Neural progenitor cell (in vitro differentiated cells): ENCODE results near the gene ZMYM4. TPM values are rescaled to one million over a fixed set of nuclear protein-coding genes. Genes with fewer than 3 reads are reported as not detected.
"Not testable (repeated sequence)": the region's sequence is repeated elsewhere in the genome, so short reads cannot be mapped to it uniquely, and the experiment has no call there.

ENCODE experiments used
- DNase-seq: peaks from one replicate; pipeline ENCODE4 v3.0.0-alpha.2; 2016; ENCODE audit warnings: low spot score
- H2AFZ ChIP-seq: fragments of 200-600 bp; sonication (generic); replicated peaks from 2 replicates; pipeline ENCODE4 v1.6.1; 2016; ENCODE audit warnings: antibody characterized with exemption
- H3F3A ChIP-seq: fragments of 200-600 bp; sonication (generic); 2 replicates; pipeline ENCODE4 v1.6.1; 2016; ENCODE audit warnings: antibody characterized with exemption, low read depth
- H3K27ac ChIP-seq: fragments of 200-600 bp; sonication (generic); 2 replicates; pipeline ENCODE4 v1.5.1; 2016; ENCODE audit warnings: mild to moderate bottlenecking
- H3K27me3 ChIP-seq: fragments of 200-600 bp; sonication (generic); 2 replicates; pipeline ENCODE4 v1.6.1; 2016; ENCODE audit warnings: mild to moderate bottlenecking, moderate library complexity
- H3K36me3 ChIP-seq: fragments of 200-600 bp; sonication (generic); 2 replicates; pipeline ENCODE4 v1.5.1; 2016
- H3K4me1 ChIP-seq: fragments of 200-600 bp; sonication (generic); 2 replicates; pipeline ENCODE4 v1.6.1; 2016; ENCODE audit warnings: mixed run types
- H3K4me2 ChIP-seq: fragments of 200-600 bp; sonication (generic); 2 replicates; pipeline ENCODE4 v1.6.1; 2016
- H3K4me3 ChIP-seq: fragments of 200-600 bp; sonication (generic); 2 replicates; pipeline ENCODE4 v1.5.1; 2016
- H3K79me2 ChIP-seq: fragments of 200-600 bp; sonication (generic); 2 replicates; pipeline ENCODE4 v1.6.1; 2016; ENCODE audit warnings: low read depth
- H3K9ac ChIP-seq: fragments of 200-600 bp; sonication (generic); 2 replicates; pipeline ENCODE4 v1.6.1; 2016
- H3K9me3 ChIP-seq: fragments of 200-600 bp; sonication (generic); 2 replicates; pipeline ENCODE4 v1.5.1; 2016; ENCODE audit warnings: low read depth
- H4K20me1 ChIP-seq: fragments of 200-600 bp; sonication (generic); 2 replicates; pipeline ENCODE4 v1.6.1; 2016; ENCODE audit warnings: low read depth
- H3K27ac Mint-ChIP-seq: 3 replicates; pipeline ENCODE4 v1.8.0; 2021; ENCODE audit warnings: mixed read lengths
- H3K27me3 Mint-ChIP-seq: 2 replicates; pipeline ENCODE4 v1.8.0; 2022; ENCODE audit warnings: low read depth, mild to moderate bottlenecking, inconsistent platforms, moderate library complexity, mixed read lengths; ENCODE audit not compliant: insufficient read depth
- H3K36me3 Mint-ChIP-seq: 3 replicates; pipeline ENCODE4 v1.8.0; 2021; ENCODE audit warnings: mixed read lengths
- H3K4me1 Mint-ChIP-seq: 3 replicates; pipeline ENCODE4 v1.8.0; 2021; ENCODE audit warnings: mixed read lengths
- H3K4me3 Mint-ChIP-seq: 3 replicates; pipeline ENCODE4 v1.8.0; 2021; ENCODE audit warnings: mild to moderate bottlenecking, moderate library complexity, mixed read lengths
- H3K9me3 Mint-ChIP-seq: 3 replicates; pipeline ENCODE4 v1.8.0; 2020; ENCODE audit warnings: mixed read lengths
- CTCF ChIP-seq: fragments of 200-600 bp; sonication (generic); IDR thresholded peaks from 2 replicates; pipeline ENCODE4 v1.5.1; 2017; ENCODE audit warnings: antibody characterized with exemption, mild to moderate bottlenecking
- EZH2 ChIP-seq: fragments of 200-600 bp; sonication (generic); IDR thresholded peaks from 2 replicates; pipeline ENCODE4 v1.6.1; 2017; ENCODE audit warnings: antibody characterized with exemption, mild to moderate bottlenecking, moderate library complexity
- EZH2phosphoT487 ChIP-seq: fragments of 200-600 bp; sonication (generic); IDR thresholded peaks from 2 replicates; pipeline ENCODE4 v1.6.1; 2017; ENCODE audit warnings: antibody characterized with exemption
- total RNA-seq: library from RNA; depleted of rRNA; stranded (reverse); fragments of >200 nt; gene quantifications from 2 replicates; pipeline ENCODE4 v1.2.3, GENCODE V29; 2015; ENCODE audit warnings: low replicate concordance

The ZMYM4 gene
- total RNA-seq, 1 donor from 2014 or later = 106 TPM

- no peak overlapping the region for H3K27ac ChIP-seq
- no peaks in the 10 kb centered on the region for H4K20me1 ChIP-seq
- no peak for TF ChIP-seq CTCF
- no peak for TF ChIP-seq EZH2phosphoT487
- TF ChIP-seq EZH2 = no peak
- DNase-seq = no peak
- no peaks in the 10 kb centered on the region for H3K27me3 ChIP-seq
- Mint-ChIP-seq H3K4me3 (no peak overlapping the region), H3K36me3 (peaks cover 38% of the 10 kb centered on the region), H3K27ac (no peak overlapping the region), H3K9me3 (peaks cover 11% of the 10 kb centered on the region), H3K4me1 (no peaks in the 10 kb centered on the region), H3K27me3 (peaks cover 3% of the 10 kb centered on the region)
- no peaks in the 10 kb centered on the region for H3K9me3 ChIP-seq
- no peaks in the 10 kb centered on the region for H3K79me2 ChIP-seq
- H2AFZ ChIP-seq = no peak overlapping the region
- H3K36me3 ChIP-seq = peaks cover 14% of the 10 kb centered on the region
- H3K9ac ChIP-seq = no peak overlapping the region
- no peaks in the 10 kb centered on the region for H3K4me1 ChIP-seq
- H3F3A ChIP-seq = no peaks in the 10 kb centered on the region
- H3K4me2 ChIP-seq = no peak overlapping the region
- no peak overlapping the region for H3K4me3 ChIP-seq
These were observed 192.3 kb downstream of the ZMYM4 start for GRCh38 chr1:35460796-35461195.

- peak overlapping the region; percentile 29 for H3K27ac ChIP-seq
- H3K9ac ChIP-seq = no peak overlapping the region
- H3K79me2 ChIP-seq = no peaks in the 10 kb centered on the region
- no peaks in the 10 kb centered on the region for H3K4me1 ChIP-seq
- Mint-ChIP-seq H3K9me3 (peaks cover 15% of the 10 kb centered on the region), H3K4me1 (no peaks in the 10 kb centered on the region), H3K4me3 (no peak overlapping the region), H3K27ac (no peak overlapping the region), H3K27me3 (peaks cover 3% of the 10 kb centered on the region), H3K36me3 (peaks cover 46% of the 10 kb centered on the region)
- peaks cover 14% of the 10 kb centered on the region for H3K36me3 ChIP-seq
- H3K4me3 ChIP-seq = no peak overlapping the region
- no peaks in the 10 kb centered on the region for H3F3A ChIP-seq
- H3K9me3 ChIP-seq = no peaks in the 10 kb centered on the region
- H3K27me3 ChIP-seq = no peaks in the 10 kb centered on the region
- no peak overlapping the region for H2AFZ ChIP-seq
- H3K4me2 ChIP-seq = no peak overlapping the region
- TF ChIP-seq CTCF (no peak), EZH2phosphoT487 (no peak), EZH2 (no peak)
- H4K20me1 ChIP-seq = no peaks in the 10 kb centered on the region
- no peak for DNase-seq
These were observed 193.6 kb downstream of the ZMYM4 start for GRCh38 chr1:35461966-35462651.

- Histone ChIP-seq H3K9ac (no peak overlapping the region), H3K9me3 (no peaks in the 10 kb centered on the region), H2AFZ (no peak overlapping the region), H3K79me2 (no peaks in the 10 kb centered on the region), H3K36me3 (peaks cover 14% of the 10 kb centered on the region), H3K4me1 (no peaks in the 10 kb centered on the region), H3K4me2 (no peak overlapping the region), H3K27ac (no peak overlapping the region), H3K4me3 (no peak overlapping the region), H3F3A (no peaks in the 10 kb centered on the region), H4K20me1 (no peaks in the 10 kb centered on the region), H3K27me3 (no peaks in the 10 kb centered on the region)
- Mint-ChIP-seq H3K4me1 (no peaks in the 10 kb centered on the region), H3K4me3 (no peak overlapping the region), H3K36me3 (peaks cover 49% of the 10 kb centered on the region), H3K27ac (no peak overlapping the region), H3K9me3 (peaks cover 15% of the 10 kb centered on the region), H3K27me3 (peaks cover 3% of the 10 kb centered on the region)
- no peak for TF ChIP-seq EZH2
- no peak for DNase-seq
These were observed 194.7 kb downstream of the ZMYM4 start for GRCh38 chr1:35463232-35463631.

DNA sequence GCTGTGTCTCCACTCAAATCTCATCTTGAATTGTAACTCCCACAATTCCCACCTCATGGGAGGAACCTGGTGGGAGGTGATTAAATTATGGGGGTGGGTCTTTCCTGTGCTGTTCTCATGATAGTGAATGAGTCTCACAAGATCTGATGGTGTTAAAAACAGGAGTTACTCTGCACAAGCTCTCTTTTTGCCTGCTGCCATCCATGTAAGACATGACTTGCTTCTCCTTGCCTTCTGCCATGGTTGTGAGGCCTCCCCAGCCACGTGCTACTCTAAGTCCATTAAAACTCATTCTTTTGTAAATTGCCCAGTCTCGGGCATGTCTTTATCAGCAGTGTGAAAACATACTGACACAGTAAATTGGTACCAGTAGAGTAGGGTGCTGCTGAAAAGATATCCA lies 195.2 kb downstream of the ZMYM4 start:
- not testable (repeated sequence) for H3K4me3 Mint-ChIP-seq, H4K20me1 ChIP-seq, H3K27ac ChIP-seq, H3K27me3 ChIP-seq, H2AFZ ChIP-seq, H3F3A ChIP-seq, H3K4me3 ChIP-seq, H3K4me2 ChIP-seq, H3K27me3 Mint-ChIP-seq, H3K9ac ChIP-seq, H3K79me2 ChIP-seq, H3K4me1 Mint-ChIP-seq, H3K4me1 ChIP-seq, DNase-seq, H3K27ac Mint-ChIP-seq, H3K9me3 ChIP-seq
- peaks cover 15% of the 10 kb centered on the region for H3K9me3 Mint-ChIP-seq
- peaks cover 14% of the 10 kb centered on the region for H3K36me3 ChIP-seq
- H3K36me3 Mint-ChIP-seq = peaks cover 54% of the 10 kb centered on the region
